Adrenal gland (tissue), 12 donors: ENCODE results near the gene ANTXRL. TPM values are rescaled to one million over a fixed set of nuclear protein-coding genes. Genes with fewer than 3 reads are reported as not detected.

Experiments
- DNase-seq, 7 donors: peaks; one replicate each; pipeline ENCODE4 v3.0.0-alpha.2; 2019 to 2020
- H3K27ac ChIP-seq, 5 donors: fragments of 200-600 bp; sonication (generic) in 4 of 5; 1 replicate in 3 of 5; 2 replicates in 2 of 5; pipeline versions ENCODE4 v1.5.1 to v1.8.0; 2016 to 2020; ENCODE audit warnings: mild to moderate bottlenecking in 1 of 5
- H3K27me3 ChIP-seq: fragments of 200-600 bp; 2 replicates; pipeline ENCODE4 v1.8.0; 2021
- H3K36me3 ChIP-seq, 2 donors: fragments of 200-600 bp; replicated peaks in 1 of 2; 1 replicate in 1 of 2; 2 replicates in 1 of 2; pipeline versions ENCODE4 v1.5.1 to v1.8.0; 2018 to 2022
- H3K4me1 ChIP-seq, 2 donors: fragments of 200-600 bp; replicated peaks in 1 of 2; 1 replicate in 1 of 2; 2 replicates in 1 of 2; pipeline versions ENCODE4 v1.5.1 to v1.8.0; 2018 to 2021
- H3K4me3 ChIP-seq, 4 donors: fragments of 200-600 bp; sonication (generic) in 3 of 4; one replicate each; pipeline ENCODE4 v1.5.1; 2016 to 2018
- H3K9me3 ChIP-seq, 3 donors: fragments of 200-600 bp; sonication (generic) in 1 of 3; replicated peaks in 1 of 3; 1 replicate in 2 of 3; 2 replicates in 1 of 3; pipeline versions ENCODE4 v1.5.1 to v1.8.0; 2016 to 2021
- POLR2A ChIP-seq, 2 donors: fragments of 450-650 bp; IDR thresholded peaks; one replicate each; pipeline ENCODE4 v1.6.1; 2017; ENCODE audit warnings: antibody characterized with exemption in 2 of 2, mild to moderate bottlenecking in 2 of 2, moderate library complexity in 1 of 2
- WGBS, 4 donors: extraction: QIAGEN DNeasy Blood & Tissue Kit in 2 of 4; methylation state at CpG; one replicate each; pipeline versions ENCODE4 v1.1.5 to v1.1.7; 2013 to 2017; 5-methylcytosine and 5-hydroxymethylcytosine counted together
- intact Hi-C, 2 donors: fragments of 100-400 bp; cut with DNase I; formaldehyde crosslinking; loops; one replicate each; pipeline versions ENCODE4 v1.14.1 to v1.15.0; 2022 to 2023
- polyA plus RNA-seq, 3 donors: library from polyadenylated mRNA; stranded (reverse); fragments of 200-250 nt in 2 of 3; fragments of 350-450 nt in 1 of 3; fragmentation: Illumina TruSeq in 1 of 3; extraction: RNeasy Lipid Tissue Mini Kit (QIAGEN cat#74804) in 1 of 3; gene quantifications; one replicate each; pipeline ENCODE4 v1.2.3, GENCODE V29; 2013 to 2014
- total RNA-seq, 9 donors: library from RNA; depleted of rRNA in 4 of 9; stranded (reverse); fragments of >200 nt in 4 of 9; fragments of 120-200 nt in 1 of 9; fragmentation: NEBNext Ultra II Directional in 1 of 9; extraction: Animal tissue kit (Norgen Biotek cat#: 25700) in 1 of 9; gene quantifications; one replicate each; pipeline versions ENCODE4 v1.1.0 to v1.2.4, GENCODE V29; 2013 to 2023
- TF ChIP-seq, protein P1 (sequence below), 6 experiments: fragments of 450-650 bp in 4 of 6; fragments of 200-600 bp in 2 of 6; sonication (generic) in 1 of 6; IDR thresholded peaks; 1 replicate in 5 of 6; 2 replicates in 1 of 6; pipeline versions ENCODE4 v1.5.1 to v1.8.0; 2016 to 2021; ENCODE audit warnings: antibody characterized with exemption in 6 of 6, mild to moderate bottlenecking in 2 of 6, moderate library complexity in 1 of 6
- donor health status: healthy with polysubstance abuse.
- donor health status: Bipolar disorder and iron deficiency.
- donor health status: DM: yes; HTN: yes; CAD: no.
- donor health status: DM: no; HTN: no; CAD: no.
- donor health status: DM: no; HTN: no; CAD: no.
- donor health status: DM: yes; HTN: yes; CAD: no.

The ANTXRL gene
- total and polyA plus RNA-seq, 12 donors = 0.11 to 1.3 (median 0.43) TPM; not detected in 6

- Histone ChIP-seq H3K36me3 (no peaks in the 10 kb centered on the region), H3K4me3 (no peak overlapping the region), H3K27ac (no peak overlapping the region), H3K4me1 (peaks cover 9% of the 10 kb centered on the region in 2 donors), H3K9me3 (no peaks in the 10 kb centered on the region), H3K27me3 (no peaks in the 10 kb centered on the region)
- WGBS, 4 donors = 76 to 90% (median 84%) methylated on average over 2 to 5 of the region's 5 CpGs
- DNase-seq = peak in 1 of 7 donors; percentile 27
- no peak for TF ChIP-seq POLR2A (IDR thresholded peaks at IDR 0.05)
- TF ChIP-seq, protein P1, sequence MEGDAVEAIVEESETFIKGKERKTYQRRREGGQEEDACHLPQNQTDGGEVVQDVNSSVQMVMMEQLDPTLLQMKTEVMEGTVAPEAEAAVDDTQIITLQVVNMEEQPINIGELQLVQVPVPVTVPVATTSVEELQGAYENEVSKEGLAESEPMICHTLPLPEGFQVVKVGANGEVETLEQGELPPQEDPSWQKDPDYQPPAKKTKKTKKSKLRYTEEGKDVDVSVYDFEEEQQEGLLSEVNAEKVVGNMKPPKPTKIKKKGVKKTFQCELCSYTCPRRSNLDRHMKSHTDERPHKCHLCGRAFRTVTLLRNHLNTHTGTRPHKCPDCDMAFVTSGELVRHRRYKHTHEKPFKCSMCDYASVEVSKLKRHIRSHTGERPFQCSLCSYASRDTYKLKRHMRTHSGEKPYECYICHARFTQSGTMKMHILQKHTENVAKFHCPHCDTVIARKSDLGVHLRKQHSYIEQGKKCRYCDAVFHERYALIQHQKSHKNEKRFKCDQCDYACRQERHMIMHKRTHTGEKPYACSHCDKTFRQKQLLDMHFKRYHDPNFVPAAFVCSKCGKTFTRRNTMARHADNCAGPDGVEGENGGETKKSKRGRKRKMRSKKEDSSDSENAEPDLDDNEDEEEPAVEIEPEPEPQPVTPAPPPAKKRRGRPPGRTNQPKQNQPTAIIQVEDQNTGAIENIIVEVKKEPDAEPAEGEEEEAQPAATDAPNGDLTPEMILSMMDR (IDR thresholded peaks at IDR 0.05) = no peak
- intact Hi-C loops = no loop called here
These were observed 9.9 kb downstream of the ANTXRL start for GRCh38 chr10:46296641-46297141.

- DNase-seq = peak in 1 of 7 donors; percentile 21
- intact Hi-C loops = no loop called here
- peaks cover under 1 to 2% of the 10 kb centered on the region in 2 donors for H3K4me1 ChIP-seq
- TF ChIP-seq POLR2A (IDR thresholded peaks at IDR 0.05) = no peak
- TF ChIP-seq, protein P1 (IDR thresholded peaks at IDR 0.05) = no peak
- H3K27ac ChIP-seq = no peak overlapping the region
- H3K36me3 ChIP-seq = no peaks in the 10 kb centered on the region
- 84 to 92% (median 88%) methylated on average over 14 to 16 of the region's 16 CpGs for WGBS, 4 donors
- no peaks in the 10 kb centered on the region for H3K27me3 ChIP-seq
- no peak overlapping the region for H3K4me3 ChIP-seq
- H3K9me3 ChIP-seq = no peaks in the 10 kb centered on the region
These were observed 10.8 kb downstream of the ANTXRL start for GRCh38 chr10:46297406-46298204.

- Histone ChIP-seq H3K36me3 (no peaks in the 10 kb centered on the region), H3K9me3 (no peaks in the 10 kb centered on the region), H3K4me3 (no peak overlapping the region), H3K4me1 (no peaks in the 10 kb centered on the region), H3K27me3 (no peaks in the 10 kb centered on the region), H3K27ac (no peak overlapping the region)
- DNase-seq = peak in 2 of 7 donors; percentile 11 to 24
- TF ChIP-seq, protein P1 (IDR thresholded peaks at IDR 0.05) = no peak
- no peak for TF ChIP-seq POLR2A (IDR thresholded peaks at IDR 0.05)
- WGBS, 4 donors = 74 to 83% (median 78%) methylated on average over 9 of the region's 9 CpGs
- intact Hi-C loops = no loop called here
These were observed 11.9 kb downstream of the ANTXRL start for GRCh38 chr10:46298477-46299285.

DNA sequence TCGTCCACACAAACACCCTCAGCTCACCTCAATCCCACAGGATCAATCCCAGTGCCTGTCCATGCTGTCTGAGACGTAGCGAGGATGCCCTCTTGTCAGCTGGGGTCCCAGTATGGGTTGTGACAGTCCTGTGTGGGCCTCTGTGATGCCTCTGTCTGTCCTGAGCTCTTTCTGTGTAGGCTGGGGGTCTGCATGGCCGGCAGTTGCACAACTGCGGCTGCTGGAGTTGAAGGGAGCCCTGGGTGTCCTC is 12.4 kb downstream of the ANTXRL start:
- WGBS, 4 donors = 79 to 90% (median 85%) methylated on average over 3 to 5 of the region's 5 CpGs
- Histone ChIP-seq H3K4me3 (no peak overlapping the region), H3K9me3 (no peaks in the 10 kb centered on the region), H3K4me1 (no peaks in the 10 kb centered on the region), H3K27ac (no peak overlapping the region), H3K27me3 (no peaks in the 10 kb centered on the region), H3K36me3 (no peaks in the 10 kb centered on the region)
- DNase-seq = peak in 1 of 7 donors; percentile 40
- intact Hi-C loops = no loop called here
- no peak for TF ChIP-seq POLR2A (IDR thresholded peaks at IDR 0.05)
- TF ChIP-seq, protein P1 (IDR thresholded peaks at IDR 0.05) = no peak
